ENCODE measurements around the gene MAP2K2.

DNA sequence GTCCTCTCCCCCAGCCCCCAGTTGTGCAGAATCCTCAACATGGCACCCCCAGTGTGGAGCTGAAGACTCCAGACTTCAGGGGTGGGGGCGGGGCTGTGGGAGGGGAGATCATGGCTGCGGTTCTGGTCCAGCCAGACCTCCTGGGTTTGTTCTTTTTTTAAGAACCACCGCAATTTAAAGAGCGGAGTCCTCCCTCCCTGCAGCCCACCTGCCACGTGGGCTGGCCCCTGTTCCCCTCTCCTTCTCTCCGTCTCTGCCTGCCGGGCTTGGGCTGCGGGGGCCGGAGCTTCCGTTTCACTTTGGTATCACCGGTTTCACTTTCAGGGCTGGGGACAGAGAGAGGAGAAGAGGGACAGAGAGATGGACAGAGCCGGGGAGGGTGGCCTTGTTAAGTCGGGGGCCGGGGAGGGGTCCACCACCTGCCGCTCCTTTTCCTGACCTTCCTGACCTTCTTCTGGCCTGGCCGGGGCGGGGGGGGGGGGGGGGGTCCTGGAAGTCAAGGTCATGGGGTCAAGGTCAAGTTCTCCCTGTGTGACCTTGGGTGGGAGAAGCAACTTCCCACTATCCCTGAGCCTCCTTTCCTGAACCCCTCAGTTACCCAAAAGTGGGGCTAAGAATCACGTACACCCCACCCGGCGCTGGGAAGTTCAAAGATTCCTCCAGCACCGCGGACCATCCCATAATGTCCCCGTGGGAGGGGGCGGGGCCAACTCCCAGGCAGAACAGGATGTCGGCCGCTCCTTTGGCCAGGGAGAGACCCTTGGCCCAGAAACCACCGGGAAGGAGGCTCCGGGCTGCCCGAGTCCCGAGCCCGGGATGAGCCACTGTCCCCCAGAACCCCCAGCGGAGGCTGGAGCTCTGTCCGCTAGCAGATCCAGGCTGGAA, 45.9 kb downstream of the MAP2K2 start:
- no peak for TF ChIP-seq SIN3A (IDR thresholded peaks at IDR 0.05; ENCODE audit: borderline replicate concordance, insufficient read depth, low read length)
- no peak for TF ChIP-seq TAF1 (IDR thresholded peaks at IDR 0.05; ENCODE audit: borderline replicate concordance, insufficient read depth, low read length)
- TF ChIP-seq, protein P1, sequence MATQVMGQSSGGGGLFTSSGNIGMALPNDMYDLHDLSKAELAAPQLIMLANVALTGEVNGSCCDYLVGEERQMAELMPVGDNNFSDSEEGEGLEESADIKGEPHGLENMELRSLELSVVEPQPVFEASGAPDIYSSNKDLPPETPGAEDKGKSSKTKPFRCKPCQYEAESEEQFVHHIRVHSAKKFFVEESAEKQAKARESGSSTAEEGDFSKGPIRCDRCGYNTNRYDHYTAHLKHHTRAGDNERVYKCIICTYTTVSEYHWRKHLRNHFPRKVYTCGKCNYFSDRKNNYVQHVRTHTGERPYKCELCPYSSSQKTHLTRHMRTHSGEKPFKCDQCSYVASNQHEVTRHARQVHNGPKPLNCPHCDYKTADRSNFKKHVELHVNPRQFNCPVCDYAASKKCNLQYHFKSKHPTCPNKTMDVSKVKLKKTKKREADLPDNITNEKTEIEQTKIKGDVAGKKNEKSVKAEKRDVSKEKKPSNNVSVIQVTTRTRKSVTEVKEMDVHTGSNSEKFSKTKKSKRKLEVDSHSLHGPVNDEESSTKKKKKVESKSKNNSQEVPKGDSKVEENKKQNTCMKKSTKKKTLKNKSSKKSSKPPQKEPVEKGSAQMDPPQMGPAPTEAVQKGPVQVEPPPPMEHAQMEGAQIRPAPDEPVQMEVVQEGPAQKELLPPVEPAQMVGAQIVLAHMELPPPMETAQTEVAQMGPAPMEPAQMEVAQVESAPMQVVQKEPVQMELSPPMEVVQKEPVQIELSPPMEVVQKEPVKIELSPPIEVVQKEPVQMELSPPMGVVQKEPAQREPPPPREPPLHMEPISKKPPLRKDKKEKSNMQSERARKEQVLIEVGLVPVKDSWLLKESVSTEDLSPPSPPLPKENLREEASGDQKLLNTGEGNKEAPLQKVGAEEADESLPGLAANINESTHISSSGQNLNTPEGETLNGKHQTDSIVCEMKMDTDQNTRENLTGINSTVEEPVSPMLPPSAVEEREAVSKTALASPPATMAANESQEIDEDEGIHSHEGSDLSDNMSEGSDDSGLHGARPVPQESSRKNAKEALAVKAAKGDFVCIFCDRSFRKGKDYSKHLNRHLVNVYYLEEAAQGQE (IDR thresholded peaks at IDR 0.05; ENCODE audit: insufficient read depth in 1 of 2, low read depth in 2 of 2, low read length in 2 of 2) = no peak
- no peak for TF ChIP-seq POLR2AphosphoS5 (IDR thresholded peaks at IDR 0.05; ENCODE audit: low read depth, low read length)
